NCI-H82 treated with DMSO at 0.1 percent for 48 hours (cell line): ENCODE measurements around the gene PARVB.
"Not testable (repeated sequence)": the region's sequence is repeated elsewhere in the genome, so short reads cannot be mapped to it uniquely, and the experiment has no call there.

Source experiments
- DNase-seq: peaks from one replicate; lab custom pipeline; 2025; ENCODE audit not compliant: unreplicated experiment; lab: John Stamatoyannopoulos, UW

PARVB gene

DNA sequence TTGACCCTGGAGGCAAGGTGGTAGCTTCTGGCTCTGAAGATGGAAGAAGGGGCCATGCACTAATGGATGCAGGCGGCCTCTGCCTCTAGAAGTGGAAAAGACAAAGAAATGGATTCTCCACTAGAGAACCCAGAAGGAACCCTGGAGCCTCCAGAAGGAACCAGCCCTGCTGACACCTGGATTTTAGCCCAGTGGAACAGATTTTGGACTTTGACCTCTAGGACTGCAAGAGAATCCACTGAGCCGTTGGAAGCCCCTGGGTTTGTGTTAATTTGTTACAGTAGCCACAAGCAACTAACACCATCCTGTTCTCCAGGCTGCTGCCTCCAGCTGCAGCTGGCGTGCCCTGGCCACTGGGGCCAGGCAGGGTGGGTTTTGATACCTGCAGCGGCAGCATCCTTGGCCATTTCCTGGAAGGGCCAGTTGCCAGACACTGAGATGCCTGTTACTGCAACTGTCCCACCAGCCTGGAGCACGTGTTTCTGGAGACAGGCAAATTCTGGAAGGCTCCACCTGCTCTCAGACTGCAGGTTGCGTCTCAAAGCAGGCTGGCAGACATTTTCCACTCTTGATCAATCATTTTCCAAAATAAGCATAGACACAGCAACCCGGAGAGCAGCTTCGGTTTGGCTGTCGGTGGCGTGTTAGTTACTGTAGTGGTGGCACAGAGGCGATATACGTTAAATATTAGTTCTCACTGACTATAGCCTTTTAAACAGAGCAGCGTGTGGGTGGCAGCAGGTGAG is 79.8 kb downstream of the PARVB start:
- DNase-seq: no peak

DNA sequence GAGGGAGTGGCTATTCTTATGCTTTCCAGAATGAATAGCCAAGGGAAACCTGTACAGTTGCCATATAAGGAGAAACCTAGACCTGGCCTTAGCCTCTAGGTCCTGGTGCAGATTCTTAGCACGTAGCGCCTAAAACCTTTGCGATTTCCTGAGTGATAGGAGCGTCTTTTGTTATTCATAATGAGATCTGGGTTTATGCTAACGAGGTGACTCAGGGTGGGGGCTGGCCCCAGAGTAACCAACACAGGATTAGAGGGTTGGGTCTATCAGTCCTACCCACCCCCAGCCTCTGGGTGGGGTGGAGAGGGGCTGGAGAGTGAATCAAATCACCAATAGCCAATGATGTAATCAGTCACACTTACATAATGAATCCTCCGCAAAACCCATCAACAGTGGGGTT is 83.2 kb downstream of the PARVB start:
- DNase-seq: peak; percentile 20

DNA sequence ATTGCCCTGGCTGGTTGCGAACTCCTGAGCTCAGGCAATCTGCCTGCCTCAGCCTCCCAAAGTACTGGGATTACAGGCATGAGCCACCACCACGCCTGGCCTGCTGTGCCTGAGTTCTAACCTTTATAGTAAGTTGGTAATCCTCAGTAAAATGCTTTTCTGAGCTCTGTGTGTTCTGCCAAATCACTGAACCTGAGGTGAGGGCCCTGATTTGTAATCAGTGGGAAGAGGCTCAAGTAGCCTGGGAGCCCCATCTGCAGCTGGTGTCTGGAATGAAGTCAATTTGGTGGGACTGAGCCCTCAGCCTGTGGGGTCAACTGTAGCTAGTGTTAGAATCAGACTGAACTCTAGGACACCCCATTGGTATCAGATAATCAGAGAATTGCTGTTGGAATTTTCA is 84.0 kb downstream of the PARVB start:
- peak; percentile 57 for DNase-seq

DNA sequence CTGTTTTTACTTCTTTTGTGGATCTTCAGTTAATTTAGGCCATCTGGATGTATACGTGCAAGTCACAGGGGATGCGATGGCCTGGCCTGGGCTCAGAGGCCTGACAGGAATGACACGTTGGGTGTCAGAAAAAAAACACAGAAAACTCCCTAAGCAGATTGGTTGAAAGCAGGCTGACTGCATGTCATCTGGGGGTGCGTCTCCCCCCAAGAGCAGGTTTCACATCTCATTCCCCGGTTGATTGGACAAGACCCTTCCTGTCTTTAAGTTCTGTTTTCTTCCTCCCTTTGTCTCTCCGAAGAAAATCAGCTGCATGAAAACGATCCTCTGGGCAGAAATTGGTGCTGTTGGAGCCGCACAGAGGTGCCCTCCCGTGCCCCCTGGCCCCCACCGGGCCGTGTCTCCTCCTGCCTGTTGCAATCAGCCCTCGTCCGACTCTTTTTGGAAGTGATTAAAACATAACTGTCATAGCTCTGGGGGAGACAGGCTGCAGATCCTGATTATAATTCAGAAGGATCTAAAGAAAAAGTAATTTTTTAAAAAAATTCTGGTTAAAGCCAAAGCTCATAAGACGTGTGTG is 84.8 kb downstream of the PARVB start:
- no peak for DNase-seq

DNA sequence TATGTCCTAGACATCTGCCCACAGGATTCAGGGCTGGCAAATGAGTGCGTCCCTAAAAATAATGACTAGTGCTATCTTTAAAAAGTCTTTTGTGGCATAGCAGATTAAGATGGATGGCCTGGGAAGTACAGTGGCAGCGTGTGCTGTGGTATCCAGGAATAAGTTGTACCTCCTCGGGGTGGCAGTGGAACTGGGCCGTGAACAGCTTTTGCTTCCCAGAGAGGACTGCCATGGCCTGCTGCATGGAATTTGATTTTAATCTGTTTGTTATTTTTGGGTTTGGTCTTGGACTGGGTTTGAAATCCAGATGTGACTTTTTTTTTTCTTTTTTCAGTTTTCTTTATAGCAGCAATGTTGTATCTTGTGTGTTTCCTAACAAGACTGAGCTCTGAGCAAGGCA is 85.3 kb downstream of the PARVB start:
- no peak for DNase-seq

DNA sequence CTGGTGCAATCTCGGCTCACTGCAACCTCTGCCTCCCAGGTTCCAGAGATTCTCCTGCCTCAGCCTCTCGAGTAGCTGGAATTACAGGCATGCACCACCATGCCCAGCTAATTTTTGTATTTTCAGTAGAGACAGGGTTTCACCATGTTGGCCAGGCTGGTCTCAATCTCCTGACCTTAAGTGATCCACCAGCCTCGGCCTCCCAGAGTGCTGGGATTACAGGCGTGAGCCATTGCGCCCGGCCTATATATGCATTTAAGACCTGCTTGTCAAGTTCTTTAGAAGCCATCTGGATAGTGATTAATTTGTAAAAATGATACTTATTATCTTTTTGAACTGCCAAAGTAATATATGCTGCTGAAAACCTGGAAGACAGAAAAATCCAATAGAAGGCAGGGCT is 86.6 kb downstream of the PARVB start:
- DNase-seq: not testable (repeated sequence)

DNA sequence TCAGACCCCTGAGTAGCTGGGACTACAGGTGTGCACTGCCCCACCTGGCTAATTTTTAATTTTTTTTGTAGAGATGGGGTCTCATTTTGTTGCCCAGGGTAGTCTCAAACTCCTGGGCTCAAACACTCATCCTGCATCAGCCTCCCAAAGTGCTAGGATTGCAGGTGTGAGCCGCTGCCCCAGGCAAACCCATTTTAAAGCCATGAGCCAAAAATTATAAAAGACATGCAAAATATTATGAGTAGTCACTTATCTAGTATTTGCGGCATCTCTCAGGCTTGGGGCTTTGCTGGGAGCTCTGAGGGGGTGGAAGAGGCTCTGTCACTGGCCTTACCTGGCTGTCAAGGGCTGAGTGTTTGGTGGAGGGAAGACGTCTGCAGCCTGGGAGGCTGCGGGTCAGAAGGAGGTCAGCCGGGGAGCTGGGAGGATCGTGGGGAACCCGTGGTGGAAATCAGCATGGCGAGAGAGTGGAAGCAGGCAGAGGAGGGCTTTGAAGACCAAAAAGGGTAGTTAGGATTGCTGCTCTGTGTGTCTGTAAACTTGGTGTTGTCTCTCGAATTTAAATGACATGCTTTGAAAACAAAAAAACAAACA is 87.6 kb downstream of the PARVB start:
- DNase-seq: no peak

DNA sequence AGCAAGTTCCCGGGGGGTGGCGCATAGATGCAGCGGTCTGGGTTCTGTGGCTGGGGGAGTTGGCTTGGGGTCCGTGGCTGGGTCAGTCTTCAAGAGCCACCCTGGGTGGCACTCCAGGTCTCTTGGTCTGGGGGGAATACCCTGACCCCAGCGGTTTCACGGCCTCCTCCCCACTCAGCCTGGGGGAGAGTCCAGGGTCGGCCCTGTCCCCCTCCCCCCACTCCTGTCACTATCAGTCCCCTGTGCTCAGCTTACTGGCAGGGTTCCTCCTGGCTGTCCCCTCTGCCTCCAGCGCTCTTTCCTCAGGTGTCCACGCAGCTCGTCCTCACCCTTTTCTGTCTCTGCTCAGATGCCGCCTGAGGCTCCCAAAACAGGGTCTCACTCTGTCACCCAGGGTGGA is 88.1 kb downstream of the PARVB start:
- no peak for DNase-seq

DNA sequence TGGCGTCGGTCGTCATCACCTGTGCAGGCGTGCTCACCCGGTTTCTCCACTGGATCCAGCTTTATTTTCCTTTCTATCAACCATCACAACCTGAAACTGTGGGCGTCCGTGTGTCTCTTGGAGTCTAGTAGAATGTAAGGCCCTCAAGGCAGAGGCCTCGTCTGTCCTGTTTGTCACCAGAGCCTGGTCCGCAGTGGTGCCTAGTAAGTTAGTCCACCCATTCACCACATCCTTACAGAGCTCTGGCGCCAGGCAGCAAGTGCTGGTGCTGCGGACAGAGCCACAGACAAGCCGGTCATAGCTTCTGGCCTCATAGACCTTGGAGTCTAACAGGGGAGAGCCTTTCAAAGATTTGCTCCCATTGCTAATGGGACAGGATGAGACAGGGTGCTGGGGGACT is 92.2 kb downstream of the PARVB start:
- DNase-seq: no peak

DNA sequence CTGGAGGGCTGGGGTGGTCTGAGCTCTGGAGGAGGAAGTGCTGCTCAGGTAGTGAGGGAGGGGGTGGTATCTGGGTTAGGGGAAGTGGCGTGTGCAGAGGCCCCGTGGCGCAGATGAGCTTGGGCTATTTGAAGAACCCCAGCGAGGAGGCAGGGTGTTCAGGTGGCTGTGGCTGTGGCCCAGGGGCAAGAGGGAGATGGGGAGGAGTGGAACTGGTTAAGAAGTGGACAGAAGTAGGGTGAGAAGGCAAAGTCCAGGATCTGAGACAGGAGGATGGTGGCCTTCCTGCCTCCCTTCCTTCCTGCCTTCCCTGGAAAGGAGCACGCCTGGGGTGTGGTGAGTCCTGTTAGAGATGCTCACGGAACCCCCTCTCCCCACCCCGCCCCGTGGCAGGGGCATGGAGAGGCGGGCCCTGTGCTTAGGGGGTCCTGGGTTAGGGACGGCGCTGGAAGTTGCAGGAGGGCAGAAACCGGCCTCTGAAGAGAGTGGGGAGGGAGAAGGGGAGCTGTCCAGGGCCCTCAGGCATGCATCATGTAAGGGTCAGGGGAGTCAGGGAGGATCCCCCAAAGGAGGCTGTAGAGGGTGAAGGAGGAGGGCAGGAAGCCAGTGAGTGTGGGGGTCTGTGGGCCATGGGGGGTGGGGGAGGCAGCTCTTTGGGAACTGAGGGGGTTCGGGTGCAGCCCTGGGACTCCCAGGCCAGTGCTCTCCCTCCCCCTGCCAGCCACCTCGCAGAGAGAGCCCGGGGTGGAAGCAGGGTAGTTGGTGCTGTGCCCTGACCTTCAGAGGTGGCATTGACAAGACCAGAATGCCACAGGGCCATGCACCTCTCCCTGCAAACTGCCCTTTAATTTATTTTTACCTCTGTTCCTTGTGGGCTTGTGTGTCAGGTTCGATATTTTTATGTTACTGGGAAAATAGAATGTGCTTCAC is 92.9 kb downstream of the PARVB start:
- DNase-seq: no peak

DNA sequence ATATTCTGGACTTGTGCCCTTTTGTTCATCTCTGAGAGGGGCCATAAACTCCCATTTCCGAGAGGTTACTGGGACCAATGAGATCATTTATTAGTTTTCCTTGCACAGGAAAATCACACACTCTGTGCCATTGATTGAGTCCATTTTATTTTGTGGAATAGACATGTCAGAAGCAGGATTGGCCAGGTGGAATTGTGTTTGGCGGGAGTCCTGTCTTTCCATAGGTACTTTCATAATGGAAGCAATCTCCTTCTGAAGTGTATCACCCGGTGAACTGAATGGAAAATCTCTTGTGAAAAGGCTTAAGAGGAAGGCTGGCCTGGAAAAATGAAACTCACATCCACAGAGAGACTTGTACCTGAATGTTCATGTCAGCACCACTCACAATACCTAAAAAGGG is 93.6 kb downstream of the PARVB start:
- DNase-seq: no peak

DNA sequence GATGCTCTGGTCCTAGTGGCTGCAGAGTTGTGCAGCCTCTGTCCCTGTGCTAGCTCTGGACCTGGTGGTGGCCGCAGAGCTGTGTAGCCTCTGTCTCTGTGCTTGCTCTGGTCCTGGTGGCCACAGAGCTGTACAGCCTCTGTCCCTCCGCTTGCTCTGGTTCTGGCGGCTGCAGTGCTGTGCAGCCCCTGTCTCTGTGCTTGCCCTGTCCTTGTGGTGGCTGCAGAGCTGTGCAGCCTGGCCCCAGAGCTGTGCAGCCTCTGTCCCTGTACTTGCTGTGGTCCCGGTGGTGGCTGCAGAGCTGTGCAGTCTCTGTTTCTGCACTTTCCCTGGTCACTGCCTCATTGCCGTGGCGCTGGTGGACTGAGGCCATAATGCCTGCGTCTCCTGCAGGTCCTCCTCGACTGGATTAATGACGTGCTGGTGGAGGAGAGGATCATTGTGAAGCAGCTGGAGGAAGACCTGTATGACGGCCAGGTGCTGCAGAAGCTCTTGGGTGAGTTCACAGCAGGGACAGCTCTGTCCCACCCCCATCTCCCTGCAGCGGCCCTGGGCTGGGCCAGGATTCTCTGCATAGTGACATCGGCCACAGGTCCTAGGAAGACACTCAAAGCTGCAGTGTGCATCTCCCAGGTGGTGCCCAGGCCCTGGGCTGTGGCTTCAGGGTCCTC is 94.7 kb downstream of the PARVB start:
- no peak for DNase-seq

DNA sequence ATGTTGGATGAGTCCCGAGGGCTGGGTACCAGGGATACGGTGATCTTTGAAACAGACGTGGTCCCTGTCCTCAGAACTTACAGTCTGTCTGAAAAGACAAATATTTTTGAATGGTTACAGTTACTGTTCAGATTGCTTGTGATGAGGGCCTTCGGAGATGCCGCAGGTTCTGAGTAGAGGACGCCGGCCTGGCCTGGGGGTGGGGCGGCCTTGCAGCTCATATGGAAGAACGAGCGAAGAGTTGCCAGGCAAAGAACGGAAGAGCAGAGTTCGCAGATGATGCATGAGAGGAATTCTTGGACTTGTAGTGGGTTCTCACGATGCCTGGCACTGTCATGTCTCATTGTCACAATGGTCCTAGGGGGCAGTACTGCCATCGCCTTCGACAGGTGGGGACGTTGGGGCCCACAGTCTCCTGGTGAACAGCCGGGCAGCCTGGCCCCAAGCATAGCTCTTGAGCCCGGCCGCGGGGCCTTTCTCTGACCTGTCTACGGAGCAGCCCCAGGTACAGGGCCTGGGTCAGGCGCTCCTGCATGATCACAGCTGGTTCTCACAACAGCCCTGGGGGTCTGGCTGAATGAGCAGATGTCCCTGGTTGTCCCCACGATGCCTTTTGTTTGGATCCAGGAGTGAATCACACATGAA is 95.7 kb downstream of the PARVB start:
- DNase-seq: no peak

DNA sequence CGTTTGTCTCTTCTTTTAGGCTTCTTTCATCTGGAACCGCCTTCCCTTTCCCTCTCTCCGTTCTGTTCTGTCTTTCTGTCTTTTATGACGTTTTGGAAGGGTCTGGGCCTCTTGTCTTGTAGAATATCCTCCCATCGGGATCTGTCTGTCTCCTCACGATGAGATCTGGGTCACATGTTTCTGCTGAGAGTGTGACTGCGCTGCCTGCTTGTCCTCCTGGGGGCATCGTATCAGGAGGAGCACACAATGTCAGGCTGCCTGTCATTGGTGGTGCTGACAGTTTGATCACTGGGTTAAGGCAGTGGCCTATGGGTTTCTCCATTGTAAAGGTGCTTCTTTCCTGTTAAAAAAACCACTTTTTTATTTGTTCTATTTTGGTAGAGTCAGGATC is 96.2 kb downstream of the PARVB start:
- DNase-seq: no peak

DNA sequence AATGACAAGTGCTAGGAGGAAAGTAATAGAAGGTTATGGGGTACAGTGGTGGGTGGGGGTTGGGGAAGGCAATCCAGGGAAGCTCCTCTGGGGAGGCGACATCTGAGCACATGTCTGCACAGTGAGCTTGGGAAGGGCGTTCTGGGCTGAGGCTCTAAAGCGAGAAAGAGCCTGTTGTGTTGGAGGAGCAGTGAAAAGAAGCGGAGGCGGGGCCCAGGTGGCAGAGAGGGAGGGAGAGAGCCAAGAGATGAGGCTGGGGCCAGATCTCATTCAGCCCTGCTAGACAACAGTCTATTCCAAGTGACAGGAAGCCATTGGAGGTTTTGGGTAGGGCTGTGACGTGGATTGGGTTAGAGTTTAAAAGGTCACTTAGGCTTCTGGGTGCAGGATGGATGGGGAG is 101.3 kb downstream of the PARVB start:
- DNase-seq: no peak

DNA sequence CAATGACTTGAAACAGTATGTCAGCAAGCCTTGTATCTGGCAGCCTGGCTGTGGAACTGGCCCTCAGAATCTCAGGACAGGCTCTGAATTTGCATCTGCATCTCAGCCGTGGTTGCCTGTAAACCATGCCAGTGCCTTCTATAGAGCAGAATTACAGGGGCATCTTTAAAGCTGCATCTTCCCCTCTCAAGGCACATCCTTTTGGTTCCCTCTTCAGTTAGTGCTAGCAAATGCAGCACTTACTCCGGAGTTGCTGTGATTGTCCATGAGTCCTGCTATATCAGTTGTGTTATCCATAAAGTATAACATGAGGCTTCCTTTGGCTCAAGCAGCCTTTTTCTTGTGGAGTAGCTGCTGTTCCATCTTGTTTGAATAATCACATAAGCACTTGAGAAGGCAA is 102.7 kb downstream of the PARVB start:
- DNase-seq: no peak

DNA sequence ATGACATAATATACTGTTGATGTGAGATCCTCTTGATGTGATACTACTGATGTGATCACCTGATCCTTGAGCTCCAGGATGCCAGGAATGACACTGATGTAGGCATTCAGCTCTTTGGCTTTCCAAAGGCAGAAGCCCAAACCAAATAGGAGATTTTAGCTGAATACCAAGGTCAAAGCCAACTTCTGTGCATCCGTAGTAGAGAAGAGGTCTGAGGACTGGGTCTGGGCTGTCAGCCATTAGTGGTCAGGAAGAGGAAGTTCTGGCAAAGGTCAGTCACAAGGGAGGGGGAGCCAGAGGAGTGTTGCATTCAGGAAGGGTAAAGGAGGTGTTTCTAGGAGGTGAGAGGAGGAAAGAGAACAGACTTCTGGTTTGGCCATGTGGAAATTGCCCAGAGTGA is 103.3 kb downstream of the PARVB start:
- DNase-seq: no peak

DNA sequence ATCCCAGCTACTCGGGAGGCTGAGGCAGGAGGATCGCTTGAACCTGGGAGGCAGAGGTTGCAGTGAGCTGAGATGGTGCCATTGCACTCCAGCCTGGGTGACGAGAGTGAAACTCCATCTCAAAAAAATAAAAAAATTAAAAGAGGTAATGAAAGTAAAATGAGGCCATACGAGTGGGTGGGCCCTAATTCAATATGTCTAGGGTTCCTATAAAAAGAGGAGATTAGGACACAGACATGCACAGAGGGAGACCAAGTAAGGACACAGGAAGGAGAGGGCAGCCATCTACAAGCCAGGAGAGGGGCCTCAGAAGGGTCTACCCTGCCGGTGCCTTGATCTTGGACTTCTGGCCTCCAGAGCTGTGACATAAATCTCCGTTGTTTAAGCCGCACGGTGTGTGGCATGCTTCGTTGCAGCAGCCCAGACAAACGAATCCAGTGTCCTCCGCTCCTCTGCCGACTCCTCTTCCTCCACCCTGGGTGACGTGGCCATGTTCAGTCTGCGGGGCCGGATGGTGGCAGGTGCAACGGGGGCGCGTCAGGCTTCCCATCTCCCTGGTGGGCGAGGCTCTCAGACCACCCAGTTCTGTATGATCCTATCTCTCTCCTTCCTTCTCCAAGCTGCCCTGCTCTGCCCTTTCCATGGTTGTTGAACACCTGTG is 105.0 kb downstream of the PARVB start:
- no peak for DNase-seq

DNA sequence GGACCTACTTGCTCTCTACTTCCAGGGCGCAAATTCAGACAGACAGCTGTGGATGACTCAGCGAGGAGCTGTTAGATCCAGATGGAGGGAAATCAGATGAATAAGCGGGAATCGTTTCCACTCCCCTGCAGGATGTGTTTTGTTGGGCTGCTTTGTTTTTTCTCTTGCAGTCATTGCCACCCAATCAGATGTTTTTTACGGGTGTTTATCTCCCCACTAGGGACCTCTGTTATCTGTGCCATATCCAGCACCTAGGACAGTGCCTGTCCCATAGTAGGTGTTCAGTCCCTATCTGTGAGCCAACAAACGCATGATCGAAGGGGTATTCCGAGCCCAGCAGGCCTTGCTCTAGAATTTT is 105.5 kb downstream of the PARVB start:
- DNase-seq: no peak

DNA sequence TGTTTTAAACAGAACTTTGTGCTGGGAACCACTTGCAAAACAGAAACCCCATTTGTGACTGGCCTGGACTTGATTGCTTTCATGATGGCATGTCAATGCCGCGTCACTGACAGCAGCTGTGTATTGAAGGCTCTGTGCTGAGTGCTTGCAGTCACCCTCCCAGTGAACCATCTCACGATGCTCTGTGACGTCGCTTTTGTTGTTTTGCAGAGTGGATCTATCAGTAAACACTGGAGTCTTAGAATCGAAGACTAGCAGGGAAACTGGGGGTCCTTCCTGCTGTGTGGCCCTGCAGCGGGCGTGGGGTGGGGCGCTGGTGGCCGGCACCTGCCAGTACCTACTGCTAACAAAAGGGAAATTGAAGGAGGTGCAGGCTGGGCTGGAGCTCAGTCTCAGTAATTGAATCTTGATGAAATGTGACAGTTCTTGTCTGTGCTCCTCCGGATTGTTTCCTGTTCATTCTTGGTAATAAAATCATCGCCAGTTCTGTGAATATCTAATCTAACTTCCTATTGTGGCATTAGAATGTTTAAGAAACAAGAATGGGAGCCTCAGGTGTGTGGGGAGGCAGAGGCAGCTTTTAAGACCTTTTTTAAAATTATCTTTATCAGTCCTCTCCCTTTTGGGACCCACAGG is 106.1 kb downstream of the PARVB start:
- DNase-seq: no peak
